NOMO-1 (cell line): ENCODE measurements around the gene CAPN13.

Source experiments
- DNase-seq, 2 experiments: peaks; one replicate each; lab custom pipeline; 2025; ENCODE audit not compliant: unreplicated experiment in 2 of 2; lab: John Stamatoyannopoulos, UW

Gene CAPN13

DNA sequence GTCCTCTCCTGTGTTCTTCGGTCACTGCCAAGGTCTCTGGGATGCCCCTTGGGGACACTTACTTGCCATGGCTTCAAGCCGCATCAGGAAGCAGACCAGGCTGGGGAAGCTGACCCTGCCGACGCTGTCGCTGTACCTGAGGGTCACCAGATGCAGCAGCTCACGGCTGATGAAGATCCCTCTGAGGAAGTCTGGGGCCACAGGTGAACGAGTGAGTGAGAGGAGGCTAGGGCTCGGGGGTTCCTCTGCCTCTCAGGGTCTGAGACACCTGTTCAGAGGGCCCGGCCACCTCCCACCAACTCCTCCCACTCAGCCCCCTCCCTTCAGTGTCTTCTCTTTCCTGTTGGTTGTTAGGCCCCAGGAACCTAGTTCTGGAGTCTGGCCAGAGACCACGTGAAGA, 74.9 kb downstream of the CAPN13 start:
- no peak for DNase-seq

DNA sequence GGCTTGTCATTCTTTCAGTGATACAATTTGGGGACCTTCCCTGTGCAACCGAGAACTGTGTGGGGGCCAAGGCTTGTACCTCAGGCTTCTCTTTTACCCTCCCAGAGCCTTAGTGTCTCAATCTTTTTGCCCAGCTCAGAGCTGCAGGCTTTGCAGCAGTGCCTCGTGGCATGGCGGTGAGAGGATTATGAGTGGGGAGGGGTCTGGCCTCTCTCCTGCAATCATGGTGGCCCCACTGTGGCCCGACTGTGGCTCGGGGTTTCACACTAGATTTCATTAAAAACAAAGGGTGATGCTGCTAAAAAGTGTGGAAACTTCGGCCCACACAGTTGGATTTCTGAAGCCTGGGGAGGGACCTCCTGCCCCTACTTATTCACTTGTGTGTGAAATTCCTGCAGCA, 75.5 kb downstream of the CAPN13 start:
- DNase-seq = no peak

DNA sequence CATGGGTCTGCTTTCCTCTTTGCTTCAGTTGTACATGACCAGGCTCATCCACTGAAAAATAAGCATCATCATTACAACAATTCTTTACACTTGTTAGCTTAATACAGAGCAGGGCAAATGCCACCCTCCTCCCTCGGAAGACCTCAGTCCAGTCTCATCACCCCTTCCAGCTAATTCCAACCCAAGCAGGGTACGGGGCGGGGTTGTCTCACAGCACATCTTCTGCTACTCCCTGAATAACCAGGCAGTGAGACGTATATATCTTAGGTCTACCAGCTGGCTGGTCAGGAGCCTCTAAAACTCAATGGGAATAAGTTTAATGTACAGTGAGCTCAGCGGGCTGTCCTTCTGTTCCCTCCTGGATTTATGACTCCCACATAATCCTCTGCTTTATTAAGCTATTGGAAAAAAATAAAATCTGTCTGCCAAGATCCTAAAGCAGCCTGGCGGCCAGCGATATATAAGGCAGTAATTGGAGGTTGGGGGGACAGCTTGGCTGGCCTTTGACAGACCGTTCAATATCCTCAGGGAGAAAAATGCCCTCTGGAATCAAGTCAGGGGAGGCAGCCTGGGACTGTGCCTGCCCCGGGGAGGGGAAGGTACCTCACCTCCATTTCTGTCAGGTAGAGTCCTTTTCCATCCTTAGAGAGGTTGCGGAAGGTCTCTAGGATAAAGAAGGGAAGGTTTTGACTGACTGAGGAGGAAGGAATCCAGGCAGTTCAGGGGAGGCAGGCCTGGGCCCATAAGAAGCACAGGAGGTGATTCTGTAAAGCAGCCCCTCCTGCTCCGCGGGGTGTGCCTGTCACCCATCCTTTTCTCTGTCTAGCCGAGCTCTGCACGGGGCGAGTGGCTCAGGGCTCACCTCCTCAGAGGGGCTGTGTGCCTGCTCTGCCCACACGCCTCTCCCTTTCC, 76.3 kb downstream of the CAPN13 start:
- no peak for DNase-seq

DNA sequence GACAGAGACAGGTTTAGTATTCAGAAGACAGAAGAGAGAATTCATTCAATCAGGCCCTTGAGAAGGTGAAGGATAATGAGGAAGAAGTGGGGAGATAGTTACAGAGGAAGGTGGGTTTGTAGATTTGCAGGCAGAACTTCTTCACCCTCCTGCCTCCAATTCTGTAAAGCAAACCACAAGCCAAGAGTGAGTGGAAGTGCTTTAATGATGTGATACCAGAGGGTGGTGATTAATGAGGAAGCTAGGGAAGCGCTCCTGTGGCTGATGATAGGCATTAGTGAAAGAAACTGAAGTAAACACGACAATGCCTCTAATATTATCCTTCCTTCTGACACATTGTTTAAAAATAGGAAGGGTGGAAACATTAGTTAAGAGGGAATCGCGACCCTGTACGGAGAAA, 78.2 kb downstream of the CAPN13 start:
- DNase-seq = peak; percentile 2 to 26

- no peak for DNase-seq
Observed at GRCh38 chr2:30722936-30723725, 84.1 kb downstream of the CAPN13 start.

DNA sequence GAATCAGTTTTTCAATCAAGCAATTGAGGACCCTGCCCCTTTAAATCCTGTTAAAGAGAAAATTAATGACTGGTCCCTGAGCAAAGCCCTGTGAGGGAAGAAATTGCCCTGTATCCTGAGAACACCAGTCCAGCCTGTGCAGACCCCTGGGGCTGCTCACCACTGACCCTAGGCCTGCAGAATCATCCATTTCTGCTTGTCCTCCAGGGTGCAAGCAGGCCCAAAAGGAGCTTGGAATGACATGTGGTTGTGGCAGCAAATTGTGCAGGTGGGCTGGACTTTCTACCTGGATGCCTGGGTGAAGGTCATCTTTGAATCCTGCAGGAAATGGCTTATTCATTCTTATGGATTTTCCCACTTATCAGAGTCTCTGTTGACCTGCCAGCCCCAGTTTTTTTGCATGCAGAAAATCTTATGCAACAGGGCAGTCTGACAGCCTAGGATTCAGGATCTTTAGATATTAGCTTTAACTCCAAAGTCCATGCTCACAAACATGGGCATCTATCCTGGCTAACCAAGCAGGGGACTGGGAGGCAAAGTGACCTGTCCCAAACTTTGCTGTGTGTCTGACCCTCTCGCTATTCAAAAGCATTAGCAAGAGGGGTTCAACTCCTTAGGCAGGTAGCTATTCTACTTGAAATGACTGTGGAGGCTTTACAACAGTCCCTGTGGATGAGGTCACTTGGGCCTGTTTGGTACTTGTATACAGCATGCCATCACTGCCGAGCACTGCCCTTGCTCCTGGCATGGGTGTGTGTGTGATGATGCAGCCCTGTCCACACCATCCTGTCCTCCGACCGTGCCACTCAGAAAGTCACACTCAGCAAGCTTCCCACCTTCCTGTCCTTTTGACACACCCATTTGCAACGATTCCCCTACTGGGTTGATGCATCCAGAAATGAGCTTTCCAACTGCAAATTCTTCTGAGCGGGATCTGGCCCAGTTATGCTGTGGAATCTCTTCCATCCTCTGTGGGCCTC, 85.3 kb downstream of the CAPN13 start:
- DNase-seq = no peak

GRCh38 chr2:30721241-30721640, 86.0 kb downstream of the CAPN13 start:
- no peak for DNase-seq

- no peak for DNase-seq
Observed at GRCh38 chr2:30717081-30717650, 90.1 kb downstream of the CAPN13 start.

- DNase-seq = no peak
Observed at GRCh38 chr2:30716123-30716900, 90.9 kb downstream of the CAPN13 start.

GRCh38 chr2:30714811-30715709, 92.2 kb downstream of the CAPN13 start:
- DNase-seq = peak; percentile 6 to 45

- no peak for DNase-seq
Observed at GRCh38 chr2:30713698-30714097, 93.5 kb downstream of the CAPN13 start.

DNA sequence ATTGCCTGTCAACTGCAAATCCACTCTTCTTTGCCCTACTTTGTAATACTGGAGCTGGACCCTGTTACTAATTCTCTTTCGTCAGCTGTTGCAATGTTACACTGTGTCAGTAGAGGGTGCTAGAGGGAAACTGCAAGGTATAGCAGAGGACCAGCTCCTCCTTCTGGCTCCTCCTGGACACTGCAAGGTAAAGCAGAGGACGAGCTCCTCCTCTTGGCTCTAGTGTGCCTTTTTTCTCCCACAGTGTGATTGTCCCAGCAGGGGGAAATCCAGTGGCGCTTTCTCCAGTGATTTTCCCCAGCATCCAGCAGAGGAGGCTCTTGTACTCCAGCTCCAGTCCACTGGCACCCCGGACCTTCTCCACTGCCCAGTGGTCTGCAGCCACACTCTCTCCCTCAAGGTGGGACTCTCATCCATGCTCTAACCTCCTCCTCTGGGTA, 95.6 kb downstream of the CAPN13 start:
- peak; percentile 30 to 86 for DNase-seq

DNA sequence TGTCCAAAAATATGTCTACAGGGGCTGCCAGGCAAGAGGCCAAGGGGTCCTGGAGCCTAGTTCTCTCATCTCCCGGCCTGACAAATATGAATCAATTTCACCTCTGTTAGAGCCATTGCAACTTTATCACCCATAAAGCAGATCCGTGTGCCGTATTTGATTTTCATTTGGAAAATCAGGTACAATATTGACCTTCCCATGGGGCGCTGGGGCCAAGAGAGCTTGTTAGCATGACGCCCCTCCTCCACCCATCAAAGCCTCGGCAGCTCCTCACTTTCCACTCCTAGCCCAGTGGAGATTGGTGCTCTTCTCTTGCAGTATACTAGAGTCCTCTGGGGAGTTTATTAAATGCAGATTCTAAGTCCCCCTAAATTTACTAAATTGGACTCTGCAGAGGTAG, 96.8 kb downstream of the CAPN13 start:
- DNase-seq = no peak

DNA sequence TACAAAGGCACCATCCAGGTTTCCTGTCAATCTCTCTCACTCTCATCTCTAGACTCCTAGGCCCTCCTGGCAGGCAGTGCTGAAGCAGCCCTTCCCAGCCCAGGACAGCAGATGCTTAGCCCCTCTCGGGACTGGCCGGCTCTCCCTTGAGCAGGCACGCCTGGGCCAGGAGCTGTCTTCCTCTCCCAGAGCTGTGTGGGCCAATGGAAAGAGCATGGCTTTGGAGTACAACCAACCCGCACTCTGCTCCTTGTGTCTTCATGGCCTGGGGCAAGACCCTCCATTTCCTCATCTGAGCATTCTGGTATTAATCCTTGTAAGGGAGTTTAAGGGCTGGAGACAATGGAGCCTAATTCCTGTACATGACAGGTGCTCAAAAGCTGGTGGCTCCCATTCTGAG, 97.2 kb downstream of the CAPN13 start:
- no peak for DNase-seq

GRCh38 chr2:30709516-30709915, 97.7 kb downstream of the CAPN13 start:
- no peak for DNase-seq

DNA sequence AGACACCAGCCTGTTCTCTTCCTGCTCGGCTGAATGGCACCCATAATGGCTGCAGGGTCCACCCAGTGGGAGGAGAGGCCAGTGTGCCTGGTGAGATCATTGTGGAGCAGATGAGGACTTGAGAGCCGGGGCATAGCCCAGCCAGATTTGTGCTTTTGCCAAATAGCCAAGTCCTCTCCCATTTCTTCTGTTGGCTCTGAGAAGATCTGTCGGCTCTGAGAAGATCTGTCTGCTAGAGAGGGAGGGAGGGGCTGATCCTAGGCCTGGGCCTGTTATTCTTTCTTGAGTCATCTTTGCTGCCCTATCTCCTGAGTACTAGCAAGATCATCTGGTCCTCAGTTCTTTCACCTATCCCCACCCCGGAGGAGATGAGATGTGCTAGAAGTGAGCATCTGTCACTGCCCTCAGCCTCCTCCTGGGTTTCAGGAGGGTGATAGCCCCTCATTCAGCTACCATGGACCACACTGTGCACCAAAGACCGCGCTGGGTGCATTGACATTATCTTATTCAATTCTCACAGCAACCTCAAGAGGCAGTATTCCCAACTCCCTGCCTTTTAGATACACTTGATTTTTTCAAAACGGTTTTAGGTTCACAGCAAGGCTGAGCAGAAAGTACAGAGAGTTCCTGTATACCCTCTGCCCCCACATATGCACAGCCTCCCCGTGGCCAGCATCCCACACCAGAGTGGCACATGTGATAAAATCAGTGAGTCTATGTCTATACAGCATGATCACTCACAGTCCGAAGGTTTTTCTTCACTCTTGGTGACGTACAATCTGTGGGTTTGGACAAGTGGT, 98.6 kb downstream of the CAPN13 start:
- DNase-seq = no peak

DNA sequence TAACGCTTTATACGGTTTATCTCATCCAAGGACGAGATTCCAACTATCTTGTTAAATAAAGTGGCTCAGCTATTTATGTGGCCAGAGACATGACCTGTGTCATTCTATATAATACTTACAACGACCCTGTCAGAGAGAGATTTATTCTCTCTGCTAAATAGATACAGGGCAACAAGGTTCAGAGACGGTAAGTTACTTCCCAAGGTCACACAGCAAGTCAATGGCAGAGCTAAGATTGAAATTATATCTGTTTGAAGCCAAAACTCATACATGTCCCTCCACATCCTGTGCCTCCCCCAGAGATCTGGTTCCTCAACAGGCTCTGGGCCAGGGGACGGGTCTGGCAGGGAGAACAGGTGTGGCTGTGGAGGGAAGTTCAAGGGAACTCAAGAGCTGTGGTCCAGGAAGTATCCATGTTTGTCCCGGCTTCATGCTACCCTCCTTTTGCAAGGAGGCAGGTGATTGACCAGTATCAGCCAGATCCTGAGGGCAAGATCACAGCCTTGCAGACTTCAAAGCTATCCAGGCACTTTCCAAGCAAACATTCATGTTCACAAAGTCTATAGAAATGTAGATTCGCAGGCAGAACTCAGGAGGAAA, 99.8 kb downstream of the CAPN13 start:
- no peak for DNase-seq
